HG03196 (cell line): ENCODE measurements around the gene TRAPPC3.
"Not testable (repeated sequence)": the region's sequence is repeated elsewhere in the genome, so short reads cannot be mapped to it uniquely, and the experiment has no call there.

ENCODE experiments used
- ATAC-seq: cut with Tn5 transposase; IDR thresholded peaks from one replicate; pipeline ENCODE4 v1.9.1; 2021; ENCODE audit not compliant: unreplicated experiment

TRAPPC3 gene

GRCh38 chr1:36166938-36167905, 17.9 kb upstream of the TRAPPC3 start:
- no peak for ATAC-seq

DNA sequence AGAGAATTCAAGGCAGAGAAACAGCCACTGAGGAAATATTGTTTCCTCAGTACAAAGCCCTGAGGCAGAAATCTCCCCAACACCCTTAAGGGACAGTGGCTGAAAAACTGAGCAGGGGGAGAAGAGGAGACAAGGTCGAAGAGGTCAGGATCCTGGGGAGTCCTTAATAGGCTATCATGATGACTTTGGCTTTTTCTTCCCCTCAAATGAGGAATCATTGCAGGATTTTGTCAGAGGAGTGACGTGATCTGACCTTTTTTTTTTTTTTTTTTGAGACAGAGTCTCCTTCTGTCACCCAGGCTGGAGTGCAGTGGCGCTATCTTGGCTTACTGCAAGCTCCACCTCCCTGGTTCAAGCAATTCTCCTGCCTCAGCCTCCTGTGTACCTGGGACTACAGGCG, 16.9 kb upstream of the TRAPPC3 start:
- no peak for ATAC-seq

DNA sequence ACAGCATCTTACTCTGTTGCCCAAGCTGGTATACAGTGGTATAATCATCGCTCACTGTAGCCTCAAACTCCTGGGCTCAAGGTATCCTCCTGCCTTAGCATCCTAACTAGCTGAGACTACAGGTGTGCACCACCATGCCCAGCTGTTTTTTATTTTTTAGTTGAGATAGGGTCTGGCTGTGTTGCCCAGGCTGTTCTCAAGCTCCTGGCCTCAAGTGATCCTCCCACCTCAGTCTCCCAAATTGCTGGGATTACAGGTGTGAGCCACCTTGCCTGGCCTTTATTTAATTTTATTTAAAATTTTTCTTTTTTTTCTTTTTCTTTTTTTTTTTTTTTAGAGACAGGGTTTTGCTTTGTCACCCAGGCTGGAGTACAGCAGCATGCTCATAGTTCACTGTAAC, 15.9 kb upstream of the TRAPPC3 start:
- no peak for ATAC-seq

- no peak for ATAC-seq
Measured at GRCh38 chr1:36164361-36164760, 15.1 kb upstream of the TRAPPC3 start.

DNA sequence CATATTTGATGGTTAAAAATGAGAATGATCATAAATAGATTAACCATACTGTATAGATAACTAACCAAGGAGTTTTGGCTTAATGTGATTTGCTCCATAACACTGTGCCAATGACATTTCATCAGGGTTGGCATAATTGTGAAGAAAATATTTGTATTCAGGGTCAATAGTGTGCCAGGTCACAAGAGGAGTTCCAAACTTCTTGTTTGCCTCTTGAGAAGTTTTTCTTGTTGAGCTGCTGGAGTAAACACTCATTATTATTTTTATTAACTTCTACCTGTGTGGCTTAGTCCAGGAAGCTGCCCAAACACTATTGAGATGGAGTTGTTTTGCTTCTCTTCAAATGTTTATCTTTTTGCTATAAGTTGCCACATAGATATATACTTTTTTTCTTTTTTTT, 14.1 kb upstream of the TRAPPC3 start:
- no peak for ATAC-seq

DNA sequence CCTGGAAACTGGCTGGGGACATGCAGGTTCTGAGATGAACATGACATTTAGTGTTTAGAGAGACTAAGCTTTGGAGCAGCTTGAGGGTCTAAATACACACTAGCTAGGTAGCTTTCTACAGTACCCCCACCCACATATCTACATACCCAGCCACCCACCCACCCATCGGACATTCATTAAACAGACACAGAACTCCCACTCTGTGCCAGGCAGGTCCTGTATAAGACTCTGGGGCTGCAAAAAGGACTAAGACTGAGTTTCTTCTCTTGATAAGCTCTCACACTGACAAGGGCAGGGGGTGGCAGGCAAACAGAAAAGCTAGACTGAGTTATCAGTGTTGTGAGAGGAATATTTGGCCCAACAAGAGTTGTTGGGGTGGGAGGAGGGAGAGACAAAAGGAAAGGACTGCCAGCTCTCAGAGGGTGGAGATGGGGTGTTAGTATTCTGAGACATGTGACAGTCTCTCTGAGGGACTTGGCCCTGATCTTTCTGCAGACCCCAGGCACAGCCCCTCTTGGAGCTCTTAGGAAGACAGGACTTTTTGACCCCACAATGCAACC, 13.5 kb upstream of the TRAPPC3 start:
- no peak for ATAC-seq

DNA sequence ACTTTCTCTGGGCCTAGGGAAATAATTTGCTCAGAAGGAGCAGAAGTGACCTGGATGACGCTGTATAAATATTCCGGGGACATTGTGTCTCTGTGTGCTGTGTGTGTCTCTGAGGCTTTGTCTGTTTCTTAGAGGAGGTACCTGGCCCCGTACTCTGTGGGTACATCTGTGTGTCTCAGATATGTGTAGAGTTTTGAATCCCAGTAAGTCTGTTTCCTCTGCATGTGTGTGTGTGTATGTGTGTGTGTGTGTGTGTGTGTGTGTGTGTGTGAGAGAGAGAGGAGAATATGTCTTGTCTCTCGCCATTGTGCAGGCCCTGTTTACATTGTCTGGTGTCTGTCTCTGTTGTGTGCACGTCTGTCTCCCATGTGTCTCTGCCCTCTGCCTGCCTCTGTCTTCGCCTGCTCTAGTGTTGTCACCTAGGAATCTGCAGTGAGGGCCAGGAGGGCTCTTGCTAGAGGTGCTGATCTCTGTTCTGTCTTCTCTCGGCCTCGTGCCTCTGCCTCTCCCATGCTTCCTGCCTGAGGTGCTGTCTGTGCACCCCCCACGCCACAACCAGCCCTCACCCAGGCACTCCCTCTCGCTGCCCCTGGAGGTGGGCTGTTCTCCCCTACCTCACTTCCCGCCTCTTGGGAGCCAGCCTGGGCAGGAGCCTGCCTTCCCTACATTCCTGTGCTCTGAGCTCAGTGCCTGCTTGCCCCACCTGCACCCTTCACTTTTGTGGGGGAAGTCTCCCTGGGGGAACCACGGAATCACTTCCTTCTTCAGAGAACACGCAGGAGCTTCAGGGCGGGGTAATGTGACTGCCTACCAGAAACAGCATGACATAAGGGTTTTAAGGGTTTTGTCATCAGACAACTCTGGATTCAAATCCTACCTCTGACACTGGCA, 12.6 kb upstream of the TRAPPC3 start:
- peak; percentile 39 for ATAC-seq

- ATAC-seq, result no peak
Measured at GRCh38 chr1:36160949-36161485, 11.7 kb upstream of the TRAPPC3 start.

GRCh38 chr1:36160388-36160948, 11.2 kb upstream of the TRAPPC3 start:
- ATAC-seq, result no peak

- ATAC-seq, result no peak
Measured at GRCh38 chr1:36159614-36160387, 10.5 kb upstream of the TRAPPC3 start.

GRCh38 chr1:36158827-36159252, 9.6 kb upstream of the TRAPPC3 start:
- not testable (repeated sequence) for ATAC-seq

DNA sequence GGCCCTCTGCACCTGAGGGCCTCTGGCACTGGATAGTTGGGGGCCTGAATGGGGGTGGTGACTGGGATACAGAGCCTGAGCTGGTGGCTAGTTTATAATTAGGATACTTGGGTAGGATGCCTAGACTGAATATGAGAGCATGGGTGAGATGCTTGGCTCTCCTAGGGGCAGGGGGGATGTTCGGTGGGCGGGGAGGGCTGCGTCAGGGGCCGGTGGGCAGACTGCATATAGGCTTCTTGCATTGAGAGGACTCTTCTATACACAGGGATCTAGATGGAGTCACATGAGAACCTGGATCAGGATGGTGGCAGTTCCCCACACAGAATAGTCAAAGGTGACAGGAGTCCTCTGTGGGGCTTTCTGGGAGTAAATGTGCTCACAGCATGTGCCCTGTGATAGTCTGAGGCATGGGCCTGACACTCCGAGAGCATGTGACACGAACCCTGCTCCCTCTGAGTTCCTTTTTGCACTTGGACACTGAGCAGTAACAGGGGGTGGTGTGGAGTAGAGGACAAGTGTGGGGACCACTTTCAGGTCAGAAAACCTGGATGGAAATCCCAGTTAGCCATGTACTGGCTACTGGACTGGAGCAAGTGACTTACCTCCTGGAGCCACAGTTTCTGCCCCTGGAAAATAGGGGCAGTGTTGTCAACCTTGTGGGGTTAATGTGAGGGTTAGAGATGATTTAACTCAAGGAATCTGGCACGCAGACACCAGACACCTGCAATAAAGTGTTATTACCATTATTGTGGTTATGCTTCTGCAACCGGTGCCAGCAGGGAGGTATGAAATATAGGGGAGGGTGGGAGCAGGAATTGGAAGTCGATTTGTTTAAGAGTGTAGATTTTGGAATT, 8.9 kb upstream of the TRAPPC3 start:
- no peak for ATAC-seq

DNA sequence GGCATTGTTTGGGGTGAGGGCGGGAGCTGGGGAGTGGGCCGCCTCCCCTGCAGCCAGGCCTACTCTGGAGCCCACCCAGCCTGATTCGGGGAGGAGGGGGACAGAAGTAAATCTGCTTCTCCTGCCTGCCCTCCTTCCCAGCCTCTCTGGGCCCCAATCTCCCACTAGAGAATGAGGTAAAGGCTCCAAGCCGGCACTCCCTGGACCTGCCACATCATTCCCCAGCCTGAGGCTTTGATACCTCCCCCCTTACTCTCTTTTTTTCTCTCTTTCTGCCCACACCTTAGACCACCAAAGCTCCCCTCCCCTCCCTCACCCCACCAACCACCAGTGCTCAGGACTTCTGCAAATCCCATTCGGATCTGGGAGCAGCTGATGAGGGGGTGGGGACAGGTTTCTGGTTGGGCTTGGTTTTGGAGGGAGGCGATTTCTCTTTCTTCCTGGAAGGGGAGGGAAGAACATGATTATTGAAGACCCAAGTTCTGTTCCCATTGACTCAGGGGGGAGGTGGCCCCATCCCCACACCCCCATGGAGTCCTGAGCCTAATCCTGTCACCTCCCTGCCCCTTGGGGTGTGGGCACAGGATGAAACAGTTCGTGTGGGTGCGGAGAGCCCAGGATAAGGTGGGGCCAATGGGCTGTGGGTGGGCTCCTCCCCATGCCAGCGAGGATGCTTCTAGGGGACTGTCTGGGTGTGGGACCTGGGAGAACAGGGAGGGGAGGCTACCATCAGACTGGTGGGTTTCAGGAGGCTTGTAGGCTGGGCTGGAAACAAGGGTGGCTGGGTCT, 8.0 kb upstream of the TRAPPC3 start:
- ATAC-seq, result no peak

GRCh38 chr1:36156329-36157114, 7.2 kb upstream of the TRAPPC3 start:
- ATAC-seq, result peak; percentile 3

GRCh38 chr1:36155408-36156328, 6.4 kb upstream of the TRAPPC3 start, which contains the start of gene MAP7D1:
MAP7D1 (plus strand) TSS chr1:36156160; CDS start chr1:36156418, 258 bp downstream.
- ATAC-seq, result peak; percentile 44

- no peak for ATAC-seq
Measured at GRCh38 chr1:36154765-36155407, 5.6 kb upstream of the TRAPPC3 start.
